Hematopoietic multipotent progenitor cell (in vitro differentiated cells): ENCODE results near the gene LARP4B. TPM values are rescaled to one million over a fixed set of nuclear protein-coding genes. Genes with fewer than 3 reads are reported as not detected.
A peak's percentile ranks its signal among the peaks of the same experiment; 100 is the strongest.

Experiments used
- DNase-seq, 3 donors: peaks; one replicate each; pipeline ENCODE4 v3.0.0-alpha.2; 2011 to 2015; ENCODE audit warnings: low read depth in 2 of 3, low spot score in 2 of 3
- total RNA-seq: library from RNA; depleted of rRNA; stranded (reverse); fragments of >200 nt; gene quantifications from one replicate; pipeline ENCODE4 v1.2.3, GENCODE V29; 2012

LARP4B gene
- total RNA-seq, 1 donor = 49.8 TPM

GRCh38 chr10:871951-872403 is 59.5 kb downstream of the LARP4B start:
- no peak for DNase-seq

DNA sequence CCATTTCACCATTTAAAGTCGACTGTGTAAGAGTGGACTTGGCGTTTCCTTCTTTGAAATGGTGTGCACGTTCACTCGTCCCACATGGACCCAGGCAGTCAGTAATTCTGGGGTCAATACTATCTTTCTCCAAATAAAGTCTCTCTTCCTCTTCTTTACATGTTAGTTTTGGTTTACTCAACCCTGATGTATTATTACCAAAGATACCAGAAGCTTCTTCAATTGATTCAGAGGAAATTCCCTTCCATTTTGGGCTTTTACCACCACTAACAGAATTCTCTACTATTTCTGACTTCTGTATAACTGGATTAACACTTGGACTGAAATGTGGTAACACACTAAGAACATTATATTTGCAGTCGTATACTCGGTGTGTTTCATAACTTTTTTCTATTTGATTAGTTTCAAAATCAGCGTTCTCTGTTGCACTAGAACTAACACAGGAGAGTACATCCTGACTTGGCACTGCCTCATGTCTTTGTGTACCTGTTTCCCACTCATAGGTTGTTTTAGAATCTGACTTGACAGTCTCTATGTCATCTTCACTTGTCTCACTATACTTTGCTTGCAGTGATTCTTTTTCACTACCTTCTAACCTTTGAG is 60.8 kb downstream of the LARP4B start:
- DNase-seq = no peak

DNA sequence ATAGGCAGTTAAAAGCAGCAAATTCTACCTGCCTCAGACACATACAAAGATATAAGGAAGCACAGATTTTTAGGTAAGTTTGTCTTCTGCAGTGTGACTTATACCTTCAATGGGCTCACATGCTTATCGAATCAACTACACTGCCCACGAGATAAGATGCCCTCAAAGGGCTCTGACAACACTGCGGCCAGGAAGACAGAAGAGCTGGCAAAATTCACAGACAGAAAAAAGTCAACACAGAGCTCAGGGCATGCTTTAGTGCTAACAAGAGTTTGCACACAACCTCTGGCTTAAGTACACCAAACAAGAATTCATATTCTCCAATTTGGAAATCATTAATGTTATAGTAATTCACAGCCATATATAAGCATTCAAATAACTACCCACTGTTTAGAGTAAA is 62.3 kb downstream of the LARP4B start:
- no peak for DNase-seq

GRCh38 chr10:867807-868206 is 63.7 kb downstream of the LARP4B start:
- no peak for DNase-seq

- DNase-seq = no peak
Measured at GRCh38 chr10:866577-866941, 64.9 kb downstream of the LARP4B start.

- no peak for DNase-seq
Measured at GRCh38 chr10:865924-866576, 65.5 kb downstream of the LARP4B start.

DNA sequence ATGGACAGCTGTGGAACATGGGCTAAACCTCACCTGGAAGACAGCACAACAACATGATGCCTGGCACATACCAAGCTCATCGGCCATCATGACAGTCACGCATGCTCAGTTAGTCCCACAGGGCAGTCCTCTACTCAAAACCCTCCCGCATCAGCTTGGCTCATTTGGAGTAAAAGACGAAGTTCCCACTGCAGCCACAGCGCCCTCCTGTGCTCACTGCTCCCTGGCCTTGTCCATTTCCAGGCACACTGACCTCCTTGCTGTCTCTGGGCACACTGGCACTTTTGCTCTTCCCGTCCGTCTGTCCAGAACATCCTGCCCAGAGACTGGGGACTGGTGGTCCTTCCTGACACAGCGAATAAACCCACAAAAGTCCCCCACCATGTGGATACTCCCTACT is 66.2 kb downstream of the LARP4B start:
- no peak for DNase-seq

GRCh38 chr10:860519-860918 is 71.0 kb downstream of the LARP4B start:
- DNase-seq = no peak

- peak in 2 of 3 donors; percentile 11 to 29 for DNase-seq
Measured at GRCh38 chr10:856416-857157, 74.9 kb downstream of the LARP4B start.

- DNase-seq = no peak
Measured at GRCh38 chr10:855671-856070, 75.8 kb downstream of the LARP4B start.

DNA sequence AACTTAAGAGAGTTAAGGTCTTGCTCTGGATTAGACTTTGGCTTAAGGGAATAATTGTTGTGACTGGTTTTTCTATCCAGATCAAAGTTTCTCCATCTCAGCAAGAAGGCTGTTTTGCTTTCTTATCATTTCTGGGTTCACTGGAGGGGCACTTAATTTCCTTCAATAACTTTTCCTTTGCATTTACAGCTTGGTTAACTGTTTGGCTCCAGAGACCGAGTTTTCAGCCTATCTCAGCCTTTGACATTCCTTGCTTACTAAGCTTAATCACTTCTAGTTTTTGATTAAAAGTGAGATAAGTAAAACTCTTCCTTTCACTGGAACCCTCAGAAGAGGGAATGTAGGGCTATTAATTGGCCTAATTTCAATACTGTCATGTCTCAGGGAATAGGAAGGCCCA is 76.4 kb downstream of the LARP4B start:
- DNase-seq = no peak

DNA sequence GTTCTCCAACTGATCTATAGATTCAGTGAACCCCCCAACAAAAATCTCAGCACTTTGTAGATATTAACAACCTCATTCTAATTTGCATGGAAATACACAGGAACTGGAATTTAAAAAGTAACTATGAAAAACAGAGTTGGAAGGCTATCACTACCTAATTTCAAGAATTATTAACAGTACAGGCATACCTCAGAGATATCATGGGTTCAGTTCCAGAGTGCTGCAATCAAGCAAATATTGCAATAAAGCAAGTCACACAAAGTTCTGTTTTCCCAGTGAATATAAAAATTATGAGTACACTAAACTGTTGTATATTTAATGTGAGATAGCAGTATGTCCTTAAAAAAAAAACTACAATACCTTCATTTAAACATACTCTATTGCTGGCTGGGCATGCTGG is 78.5 kb downstream of the LARP4B start:
- DNase-seq = no peak

GRCh38 chr10:852386-852785 is 79.1 kb downstream of the LARP4B start:
- DNase-seq = no peak

- DNase-seq = no peak
Measured at GRCh38 chr10:851901-852300, 79.6 kb downstream of the LARP4B start.

- DNase-seq = no peak
Measured at GRCh38 chr10:850093-850492, 81.4 kb downstream of the LARP4B start.

DNA sequence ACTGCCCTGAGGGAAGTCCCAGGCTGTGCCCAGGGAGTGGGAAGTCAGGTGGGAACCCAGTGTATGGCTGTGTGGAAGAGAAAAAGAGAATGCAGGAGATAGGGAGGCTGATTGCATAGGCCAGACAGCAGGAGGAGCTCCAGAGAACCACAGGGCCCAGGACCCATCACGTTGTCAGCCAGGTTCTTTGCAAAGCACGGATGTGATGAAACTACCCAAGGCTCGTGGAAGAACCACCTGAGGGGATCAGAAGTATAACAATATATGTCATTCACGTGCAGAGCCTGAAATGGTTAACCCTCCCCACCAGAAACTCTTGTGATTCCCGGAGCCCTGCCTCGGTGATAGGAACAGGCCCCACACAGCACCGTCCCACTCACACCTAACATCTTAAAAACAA is 83.6 kb downstream of the LARP4B start:
- DNase-seq = no peak

DNA sequence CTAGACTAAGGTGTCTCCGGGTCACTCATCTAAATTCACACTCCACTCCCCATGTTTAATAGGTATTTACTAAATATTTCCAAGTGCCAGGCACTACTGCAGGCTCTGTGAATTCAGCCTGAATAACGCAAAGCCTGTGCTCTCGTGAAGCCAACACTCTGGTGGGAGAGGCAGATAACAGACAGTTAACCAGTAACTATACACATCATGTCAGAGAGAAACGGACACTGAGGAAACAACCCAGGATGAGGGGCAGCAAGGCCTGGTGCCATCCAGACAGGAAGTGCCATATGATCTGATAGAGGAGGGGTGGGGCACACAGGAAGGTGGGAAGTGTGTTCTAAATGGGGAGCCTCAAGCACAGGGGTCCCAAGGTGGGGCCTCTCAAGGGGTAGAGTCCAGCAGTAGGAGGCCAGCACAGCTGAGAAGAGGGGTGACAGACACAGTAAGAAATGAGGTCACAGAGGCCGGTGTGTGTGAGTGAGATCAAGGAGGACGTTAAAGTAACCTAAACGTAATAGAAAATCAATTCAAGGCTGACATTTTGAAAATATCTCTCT is 85.3 kb downstream of the LARP4B start:
- DNase-seq = no peak

- no peak for DNase-seq
Measured at GRCh38 chr10:845526-845925, 86.0 kb downstream of the LARP4B start.

DNA sequence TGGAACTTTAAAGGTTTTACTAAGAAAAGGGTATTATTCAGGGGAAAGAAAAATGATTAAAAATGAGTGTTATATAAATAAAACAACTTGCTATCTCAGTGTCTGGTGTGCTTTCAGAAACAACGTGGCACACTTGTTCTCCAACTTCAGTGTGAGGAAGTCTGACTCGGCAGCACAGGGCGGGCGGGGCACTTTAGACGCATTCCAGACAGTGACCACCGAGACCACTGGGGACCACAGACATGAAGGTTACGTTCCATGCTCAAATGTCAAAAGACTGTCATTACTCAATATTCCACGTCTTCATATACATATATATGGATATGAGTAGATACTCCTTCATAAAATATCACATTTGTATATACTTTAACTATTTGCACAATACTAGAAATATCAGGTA is 87.0 kb downstream of the LARP4B start:
- no peak for DNase-seq

DNA sequence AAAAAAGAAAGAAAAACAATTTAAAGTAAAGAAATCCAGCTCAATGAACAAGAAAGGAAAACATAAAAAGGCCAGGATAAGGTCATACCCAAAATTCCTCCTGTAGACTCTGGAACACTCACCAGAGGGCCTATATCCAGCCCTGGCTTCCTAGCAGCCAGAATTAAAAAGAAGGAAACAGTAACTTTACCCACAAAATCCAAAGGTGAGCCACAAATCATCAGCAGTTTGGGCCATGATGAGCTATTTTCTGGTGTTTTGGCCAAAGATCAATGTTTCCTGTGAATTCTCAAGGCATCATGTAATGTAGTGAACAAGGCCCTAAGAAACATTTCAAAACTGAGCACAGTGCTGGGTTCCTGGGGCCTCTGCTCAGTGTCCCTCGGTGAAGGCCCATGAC is 87.8 kb downstream of the LARP4B start:
- DNase-seq = no peak

DNA sequence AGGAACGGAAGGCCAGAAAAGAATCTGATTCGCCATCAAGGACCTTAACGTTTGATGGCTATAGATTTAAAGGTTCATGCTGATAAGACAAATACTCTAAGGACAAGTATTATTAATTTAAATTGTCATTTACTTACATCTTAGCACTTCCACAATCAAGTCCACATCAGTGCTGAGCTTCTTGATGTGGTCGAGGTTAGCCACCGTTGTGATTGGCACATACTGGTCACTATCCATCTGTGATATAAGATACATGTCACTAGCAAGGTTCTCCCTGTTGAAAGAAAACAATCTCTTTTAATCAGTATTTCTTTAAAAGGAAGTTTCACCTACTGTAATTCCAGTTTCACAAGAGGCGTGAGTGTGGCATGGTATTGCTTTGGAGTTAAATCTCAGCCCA is 88.7 kb downstream of the LARP4B start:
- no peak for DNase-seq

GRCh38 chr10:841535-841934 is 90.0 kb downstream of the LARP4B start:
- no peak for DNase-seq
